ENCODE data around the gene HGFAC. TPM values are rescaled to one million over a fixed set of nuclear protein-coding genes. Genes with fewer than 3 reads are reported as not detected.
"Not testable (repeated sequence)": the region's sequence is repeated elsewhere in the genome, so short reads cannot be mapped to it uniquely, and the experiment has no call there.

HGFAC gene
- total RNA-seq, 1 donor from 2014 or later: not detected

GRCh38 chr4:3408793-3409330, 32.9 kb upstream of the HGFAC start:
- Mint-ChIP-seq H3K9me3 (peaks cover 12% of the 10 kb centered on the region), H3K27me3 (ENCODE audit: insufficient read depth, low read depth) (peaks cover 2% of the 10 kb centered on the region), H3K4me1 (peaks cover 60% of the 10 kb centered on the region), H3K4me3 (no peak overlapping the region), H3K36me3 (peaks cover 18% of the 10 kb centered on the region), H3K27ac (no peak overlapping the region)
- Histone ChIP-seq H3K27ac (no peak overlapping the region), H3K79me2 (ENCODE audit: low read depth) (no peaks in the 10 kb centered on the region), H2AFZ (replicated peaks) (no peak overlapping the region), H4K20me1 (ENCODE audit: low read depth) (peaks cover 27% of the 10 kb centered on the region), H3K36me3 (no peaks in the 10 kb centered on the region), H3K4me3 (no peak overlapping the region), H3K9ac (no peak overlapping the region), H3K4me2 (peak overlapping the region; percentile 11), H3F3A (ENCODE audit: low read depth) (no peaks in the 10 kb centered on the region), H3K4me1 (peaks cover 25% of the 10 kb centered on the region), H3K9me3 (ENCODE audit: low read depth) (no peaks in the 10 kb centered on the region), H3K27me3 (no peaks in the 10 kb centered on the region)
- TF ChIP-seq EZH2phosphoT487 (IDR thresholded peaks at IDR 0.05) (no peak), CTCF (IDR thresholded peaks at IDR 0.05) (no peak), EZH2 (IDR thresholded peaks at IDR 0.05) (no peak)
- no peak for DNase-seq (ENCODE audit: low spot score)

GRCh38 chr4:3409571-3410091, 32.1 kb upstream of the HGFAC start:
- H3K27ac Mint-ChIP-seq: peak overlapping the region; percentile 76
- no peak overlapping the region for H2AFZ ChIP-seq (replicated peaks)
- no peak overlapping the region for H3K4me3 Mint-ChIP-seq
- H3K4me1 ChIP-seq: peaks cover 30% of the 10 kb centered on the region
- no peaks in the 10 kb centered on the region for H3K79me2 ChIP-seq (ENCODE audit: low read depth)
- peaks cover 63% of the 10 kb centered on the region for H3K4me1 Mint-ChIP-seq
- no peaks in the 10 kb centered on the region for H3F3A ChIP-seq (ENCODE audit: low read depth)
- DNase-seq (ENCODE audit: low spot score): no peak
- H3K9me3 Mint-ChIP-seq: peaks cover 5% of the 10 kb centered on the region
- H4K20me1 ChIP-seq (ENCODE audit: low read depth): peaks cover 27% of the 10 kb centered on the region
- H3K27ac ChIP-seq: no peak overlapping the region
- no peak overlapping the region for H3K9ac ChIP-seq
- TF ChIP-seq CTCF (IDR thresholded peaks at IDR 0.05) (no peak), EZH2phosphoT487 (IDR thresholded peaks at IDR 0.05) (no peak), EZH2 (IDR thresholded peaks at IDR 0.05) (no peak)
- no peak overlapping the region for H3K4me3 ChIP-seq
- H3K27me3 Mint-ChIP-seq (ENCODE audit: insufficient read depth, low read depth): peaks cover 2% of the 10 kb centered on the region
- H3K4me2 ChIP-seq: no peak overlapping the region
- no peaks in the 10 kb centered on the region for H3K27me3 ChIP-seq
- H3K9me3 ChIP-seq (ENCODE audit: low read depth): no peaks in the 10 kb centered on the region
- H3K36me3 Mint-ChIP-seq: peaks cover 11% of the 10 kb centered on the region
- no peaks in the 10 kb centered on the region for H3K36me3 ChIP-seq

- Histone ChIP-seq H3K27ac (no peak overlapping the region), H3K4me2 (no peak overlapping the region)
- H3K27ac Mint-ChIP-seq: peak overlapping the region; percentile 3
Measured at GRCh38 chr4:3410401-3411135, 31.2 kb upstream of the HGFAC start.

GRCh38 chr4:3411190-3411589, 30.6 kb upstream of the HGFAC start:
- not testable (repeated sequence) for H3K27me3 Mint-ChIP-seq (ENCODE audit: insufficient read depth, low read depth); H3F3A ChIP-seq (ENCODE audit: low read depth); DNase-seq (ENCODE audit: low spot score); H3K79me2 ChIP-seq (ENCODE audit: low read depth); H3K9ac ChIP-seq; H3K9me3 ChIP-seq (ENCODE audit: low read depth); H3K4me3 ChIP-seq; H3K27ac ChIP-seq; H3K27me3 ChIP-seq; H2AFZ ChIP-seq (replicated peaks); H3K9me3 Mint-ChIP-seq; H3K36me3 ChIP-seq; H3K36me3 Mint-ChIP-seq; H3K4me2 ChIP-seq
- Mint-ChIP-seq H3K4me1 (peaks cover 67% of the 10 kb centered on the region), H3K4me3 (peak overlapping the region; percentile 19), H3K27ac (peak overlapping the region; percentile 3)
- Histone ChIP-seq H4K20me1 (ENCODE audit: low read depth) (peaks cover 27% of the 10 kb centered on the region), H3K4me1 (peaks cover 30% of the 10 kb centered on the region)

More at GRCh38 chr4:3410401-3411135, 31.2 kb upstream of the HGFAC start:
- Histone ChIP-seq H3K36me3 (no peaks in the 10 kb centered on the region), H3K4me1 (peaks cover 30% of the 10 kb centered on the region), H3F3A (ENCODE audit: low read depth) (no peaks in the 10 kb centered on the region), H3K9ac (no peak overlapping the region), H3K4me3 (no peak overlapping the region), H4K20me1 (ENCODE audit: low read depth) (peaks cover 27% of the 10 kb centered on the region), H3K79me2 (ENCODE audit: low read depth) (no peaks in the 10 kb centered on the region), H3K27me3 (no peaks in the 10 kb centered on the region), H3K9me3 (ENCODE audit: low read depth) (no peaks in the 10 kb centered on the region), H2AFZ (replicated peaks) (no peak overlapping the region)
- Mint-ChIP-seq H3K4me1 (peaks cover 67% of the 10 kb centered on the region), H3K36me3 (peaks cover 8% of the 10 kb centered on the region), H3K9me3 (no peaks in the 10 kb centered on the region), H3K4me3 (no peak overlapping the region), H3K27me3 (ENCODE audit: insufficient read depth, low read depth) (peaks cover 2% of the 10 kb centered on the region)
- TF ChIP-seq EZH2 (IDR thresholded peaks at IDR 0.05) (no peak), CTCF (IDR thresholded peaks at IDR 0.05) (no peak), EZH2phosphoT487 (IDR thresholded peaks at IDR 0.05) (no peak)
- no peak for DNase-seq (ENCODE audit: low spot score)
